ENCODE results near the gene TPM4. TPM values are rescaled to one million over a fixed set of nuclear protein-coding genes. Genes with fewer than 3 reads are reported as not detected.
A peak's percentile ranks its signal among the peaks of the same experiment; 100 is the strongest.

The TPM4 gene
- total and polyA plus RNA-seq, 2 donors (not counting 1 experiment from before 2014, with no cell fraction given): 65.4 to 127 TPM

DNA sequence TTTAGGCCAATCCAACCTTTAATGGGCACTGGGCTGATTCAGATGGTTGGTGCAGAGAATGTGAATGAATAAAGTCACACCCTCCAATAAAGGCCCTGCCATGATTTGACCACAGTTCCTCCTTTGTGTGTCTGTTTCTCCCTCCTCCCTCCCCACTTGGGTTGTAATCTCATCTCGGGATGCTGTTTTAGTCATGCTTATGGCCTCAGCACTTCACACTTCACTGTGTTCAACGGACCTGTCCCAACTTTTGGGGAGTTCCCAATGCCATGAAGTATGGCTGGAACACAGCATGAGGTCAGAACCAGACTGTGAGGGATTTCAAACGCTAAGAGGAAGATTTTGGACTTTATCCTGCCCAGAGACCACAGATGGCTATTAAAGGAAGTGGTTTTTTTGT is 29.8 kb downstream of the TPM4 start:
- H4K20me1 ChIP-seq (ENCODE audit: control insufficient read depth, insufficient read depth, low read length, poor library complexity, severe bottlenecking): no peaks in the 10 kb centered on the region
- peaks cover 17 to 43% of the 10 kb centered on the region in 2 donors for H3K4me1 ChIP-seq (ENCODE audit: control insufficient read depth in 2 of 2, insufficient read depth in 2 of 2, low read length in 2 of 2)
- H3K27ac ChIP-seq (ENCODE audit: low read length in 2 of 2): peak overlapping the region; percentile 37 to 47
- Mint-ChIP-seq H3K27ac (peak overlapping the region; percentile 85), H3K9me3 (ENCODE audit: insufficient read depth) (no peaks in the 10 kb centered on the region), H3K4me1 (peaks cover 25% of the 10 kb centered on the region), H3K4me3 (no peak overlapping the region), H3K27me3 (no peaks in the 10 kb centered on the region)
- DNase-seq: no peak
- no peak overlapping the region for H2AFZ ChIP-seq (ENCODE audit: insufficient read depth, low read depth, low read length, poor library complexity, severe bottlenecking)
- H3K4me2 ChIP-seq (replicated peaks; ENCODE audit: low read depth, low read length, poor library complexity, severe bottlenecking): no peak overlapping the region
- H3K9ac ChIP-seq (ENCODE audit: low read length): no peak overlapping the region
- ChIA-PET CTCF (interaction anchor here (0.6 to 4.7 kb wide), 4 partner anchors 39 to 76 kb away, joined by 3 to 28 read pairs (median 4); no protein-coding TSS in a partner anchor), POLR2A (no interaction called here)
- peaks cover 8% of the 10 kb centered on the region for H3K79me2 ChIP-seq (ENCODE audit: control insufficient read depth, insufficient read depth, low read length)
- 50% methylated on average over 3 of the region's 3 CpGs for WGBS (ENCODE audit: insufficient coverage)
- no peaks in the 10 kb centered on the region for H3K27me3 ChIP-seq (replicated peaks in 1 of 4; ENCODE audit: control extremely low read depth in 1 of 4, control insufficient read depth in 3 of 4, insufficient read depth in 4 of 4, low read length in 3 of 4)
- no peak overlapping the region for H3K4me3 ChIP-seq (ENCODE audit: control extremely low read depth in 1 of 5, extremely low read depth in 1 of 5, insufficient read depth in 1 of 5, low read depth in 2 of 5, low read length in 4 of 5)
- H3K36me3 ChIP-seq (replicated peaks in 1 of 2; ENCODE audit: control extremely low read depth in 1 of 2, control insufficient read depth in 1 of 2, extremely low read depth in 1 of 2, insufficient read depth in 2 of 2, low read length in 1 of 2): peaks cover 0 to 26% of the 10 kb centered on the region in 2 experiments
- no peak for ATAC-seq (ENCODE audit: low read depth)
- H3K9me3 ChIP-seq (ENCODE audit: control extremely low read depth in 1 of 3, control insufficient read depth in 2 of 3, insufficient read depth in 1 of 3, low read length in 2 of 3): no peaks in the 10 kb centered on the region
- intact Hi-C loops (cut with micrococcal nuclease): no loop called here
- no peak for TF ChIP-seq EZH2 (IDR thresholded peaks at IDR 0.05; ENCODE audit: borderline replicate concordance, insufficient read depth, low read depth, low read length, poor library complexity, severe bottlenecking)
- TF ChIP-seq, protein P1, sequence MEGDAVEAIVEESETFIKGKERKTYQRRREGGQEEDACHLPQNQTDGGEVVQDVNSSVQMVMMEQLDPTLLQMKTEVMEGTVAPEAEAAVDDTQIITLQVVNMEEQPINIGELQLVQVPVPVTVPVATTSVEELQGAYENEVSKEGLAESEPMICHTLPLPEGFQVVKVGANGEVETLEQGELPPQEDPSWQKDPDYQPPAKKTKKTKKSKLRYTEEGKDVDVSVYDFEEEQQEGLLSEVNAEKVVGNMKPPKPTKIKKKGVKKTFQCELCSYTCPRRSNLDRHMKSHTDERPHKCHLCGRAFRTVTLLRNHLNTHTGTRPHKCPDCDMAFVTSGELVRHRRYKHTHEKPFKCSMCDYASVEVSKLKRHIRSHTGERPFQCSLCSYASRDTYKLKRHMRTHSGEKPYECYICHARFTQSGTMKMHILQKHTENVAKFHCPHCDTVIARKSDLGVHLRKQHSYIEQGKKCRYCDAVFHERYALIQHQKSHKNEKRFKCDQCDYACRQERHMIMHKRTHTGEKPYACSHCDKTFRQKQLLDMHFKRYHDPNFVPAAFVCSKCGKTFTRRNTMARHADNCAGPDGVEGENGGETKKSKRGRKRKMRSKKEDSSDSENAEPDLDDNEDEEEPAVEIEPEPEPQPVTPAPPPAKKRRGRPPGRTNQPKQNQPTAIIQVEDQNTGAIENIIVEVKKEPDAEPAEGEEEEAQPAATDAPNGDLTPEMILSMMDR (IDR thresholded peaks at IDR 0.05): no peak

DNA sequence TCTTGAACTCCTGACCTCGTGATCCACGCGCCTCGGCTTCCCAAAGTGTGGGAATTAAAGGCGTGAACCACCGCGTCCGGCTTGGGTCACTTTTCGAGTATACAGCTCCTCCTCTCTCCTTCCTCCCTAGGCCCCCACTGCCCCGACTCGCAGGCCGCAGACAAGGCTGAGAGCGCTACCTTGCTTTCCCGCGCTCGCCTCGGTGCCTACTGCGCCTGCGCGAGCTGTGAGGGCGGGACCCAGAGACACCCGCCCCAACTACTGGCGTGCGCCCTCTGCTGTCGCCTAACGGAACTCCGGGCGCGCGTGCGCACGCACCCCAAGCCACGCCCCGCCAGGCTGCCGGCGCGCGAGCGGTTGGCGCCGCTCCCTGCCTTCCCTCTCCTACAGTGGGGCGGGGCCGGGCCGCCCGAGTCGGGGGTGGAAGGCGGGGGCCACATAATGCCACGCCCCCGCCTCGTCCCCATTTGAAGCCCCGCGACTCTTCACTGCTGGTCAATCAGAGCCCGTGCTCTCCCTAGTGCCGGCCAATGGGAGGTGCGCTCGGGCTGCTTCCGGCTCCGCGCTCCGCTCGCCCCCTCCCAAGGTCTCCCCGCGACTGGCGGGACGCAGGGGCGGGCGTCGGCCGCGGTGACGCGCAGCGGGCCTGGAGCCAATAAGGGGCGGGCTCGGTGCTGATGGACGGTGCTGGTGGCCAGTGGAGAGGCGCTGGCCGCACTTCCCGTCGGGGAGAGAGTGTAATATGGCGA is 35.0 kb downstream of the TPM4 start, which contains the start of gene RAB8A:
RAB8A (plus strand) TSS at position 730 of the 749 bp plus-strand sequence; CDS start at position 743, 13 bp downstream.
- TF ChIP-seq, protein P1 (IDR thresholded peaks at IDR 0.05): peak; percentile 91
- no peak for TF ChIP-seq EZH2 (IDR thresholded peaks at IDR 0.05; ENCODE audit: borderline replicate concordance, insufficient read depth, low read depth, low read length, poor library complexity, severe bottlenecking)
- H2AFZ ChIP-seq (ENCODE audit: insufficient read depth, low read depth, low read length, poor library complexity, severe bottlenecking): peak within 1 kb of the TSS; percentile 91
- ATAC-seq (ENCODE audit: low read depth): peak; percentile 88

More for the DNA sequence above, 35.0 kb downstream of the TPM4 start, which contains the start of gene RAB8A:
- Histone ChIP-seq H3K36me3 (replicated peaks in 1 of 2; ENCODE audit: control extremely low read depth in 1 of 2, control insufficient read depth in 1 of 2, extremely low read depth in 1 of 2, insufficient read depth in 2 of 2, low read length in 1 of 2) (peaks cover 4 to 15% of the 10 kb centered on the region in 2 experiments), H3K4me3 (ENCODE audit: control extremely low read depth in 1 of 5, extremely low read depth in 1 of 5, insufficient read depth in 1 of 5, low read depth in 2 of 5, low read length in 4 of 5) (peak within 1 kb of the TSS; percentile 50 to 99 (median 96)), H3K27me3 (replicated peaks in 1 of 4; ENCODE audit: control extremely low read depth in 1 of 4, control insufficient read depth in 3 of 4, insufficient read depth in 4 of 4, low read length in 3 of 4) (no peaks in the 10 kb centered on the region), H3K4me1 (ENCODE audit: control insufficient read depth in 2 of 2, insufficient read depth in 2 of 2, low read length in 2 of 2) (peaks cover 29 to 53% of the 10 kb centered on the region in 2 donors), H3K9me3 (ENCODE audit: control extremely low read depth in 1 of 3, control insufficient read depth in 2 of 3, insufficient read depth in 1 of 3, low read length in 2 of 3) (no peaks in the 10 kb centered on the region), H3K27ac (ENCODE audit: low read length in 2 of 2) (peak within 1 kb of the TSS; percentile 74 to 97), H4K20me1 (ENCODE audit: control insufficient read depth, insufficient read depth, low read length, poor library complexity, severe bottlenecking) (peaks cover 33% of the 10 kb centered on the region), H3K9ac (ENCODE audit: low read length) (peak within 1 kb of the TSS; percentile 99), H3K4me2 (replicated peaks; ENCODE audit: low read depth, low read length, poor library complexity, severe bottlenecking) (peak within 1 kb of the TSS; percentile 98), H3K79me2 (ENCODE audit: control insufficient read depth, insufficient read depth, low read length) (peaks cover 56% of the 10 kb centered on the region)
- CTCF ChIA-PET: interaction anchor here (0.8 to 3.5 kb wide), 22 partner anchors 11 to 482 kb away, joined by 3 to 18 read pairs (median 5); partner anchors contain the start of genes FAM32A and HSH2D
- Mint-ChIP-seq H3K27me3 (no peaks in the 10 kb centered on the region), H3K27ac (peak within 1 kb of the TSS; percentile 95), H3K4me3 (peak within 1 kb of the TSS; percentile 96), H3K4me1 (peaks cover 42% of the 10 kb centered on the region), H3K9me3 (ENCODE audit: insufficient read depth) (no peaks in the 10 kb centered on the region)
- POLR2A ChIA-PET: interaction anchor here (0.6 to 3.4 kb wide), 10 partner anchors 31 to 1214 kb away, joined by 3 to 33 read pairs (median 6); partner anchors contain the start of genes FAM32A, HSH2D and TPM4
- intact Hi-C loops (cut with micrococcal nuclease): loop anchor here (1.0 to 10.0 kb wide), 10 partner anchors 32 to 473 kb away; partner anchors contain the start of genes AP1M1, FAM32A and HSH2D
- 1% methylated on average over 81 of the region's 81 CpGs for WGBS (ENCODE audit: insufficient coverage)
- peak; percentile 100 for DNase-seq
